Adrenal gland (tissue), 12 donors: ENCODE results near the gene PCDH10. TPM values are rescaled to one million over a fixed set of nuclear protein-coding genes. Genes with fewer than 3 reads are reported as not detected.

Experiments used
- DNase-seq, 7 donors: peaks; one replicate each; pipeline ENCODE4 v3.0.0-alpha.2; 2019 to 2020
- H3K27ac ChIP-seq, 5 donors: fragments of 200-600 bp; sonication (generic) in 4 of 5; 1 replicate in 3 of 5; 2 replicates in 2 of 5; pipeline versions ENCODE4 v1.5.1 to v1.8.0; 2016 to 2020; ENCODE audit warnings: mild to moderate bottlenecking in 1 of 5
- H3K27me3 ChIP-seq: fragments of 200-600 bp; 2 replicates; pipeline ENCODE4 v1.8.0; 2021
- H3K36me3 ChIP-seq, 2 donors: fragments of 200-600 bp; replicated peaks in 1 of 2; 1 replicate in 1 of 2; 2 replicates in 1 of 2; pipeline versions ENCODE4 v1.5.1 to v1.8.0; 2018 to 2022
- H3K4me1 ChIP-seq, 2 donors: fragments of 200-600 bp; replicated peaks in 1 of 2; 1 replicate in 1 of 2; 2 replicates in 1 of 2; pipeline versions ENCODE4 v1.5.1 to v1.8.0; 2018 to 2021
- H3K4me3 ChIP-seq, 4 donors: fragments of 200-600 bp; sonication (generic) in 3 of 4; one replicate each; pipeline ENCODE4 v1.5.1; 2016 to 2018
- H3K9me3 ChIP-seq, 3 donors: fragments of 200-600 bp; sonication (generic) in 1 of 3; replicated peaks in 1 of 3; 1 replicate in 2 of 3; 2 replicates in 1 of 3; pipeline versions ENCODE4 v1.5.1 to v1.8.0; 2016 to 2021
- CTCF ChIP-seq, 6 experiments: fragments of 450-650 bp in 4 of 6; fragments of 200-600 bp in 2 of 6; sonication (generic) in 1 of 6; IDR thresholded peaks; 1 replicate in 5 of 6; 2 replicates in 1 of 6; pipeline versions ENCODE4 v1.5.1 to v1.8.0; 2016 to 2021; ENCODE audit warnings: antibody characterized with exemption in 6 of 6, mild to moderate bottlenecking in 2 of 6, moderate library complexity in 1 of 6
- POLR2A ChIP-seq, 2 donors: fragments of 450-650 bp; IDR thresholded peaks; one replicate each; pipeline ENCODE4 v1.6.1; 2017; ENCODE audit warnings: antibody characterized with exemption in 2 of 2, mild to moderate bottlenecking in 2 of 2, moderate library complexity in 1 of 2
- WGBS, 4 donors: extraction: QIAGEN DNeasy Blood & Tissue Kit in 2 of 4; methylation state at CpG; one replicate each; pipeline versions ENCODE4 v1.1.5 to v1.1.7; 2013 to 2017; 5-methylcytosine and 5-hydroxymethylcytosine counted together
- intact Hi-C, 2 donors: fragments of 100-400 bp; cut with DNase I; formaldehyde crosslinking; loops; one replicate each; pipeline versions ENCODE4 v1.14.1 to v1.15.0; 2022 to 2023
- polyA plus RNA-seq, 3 donors: library from polyadenylated mRNA; stranded (reverse); fragments of 200-250 nt in 2 of 3; fragments of 350-450 nt in 1 of 3; fragmentation: Illumina TruSeq in 1 of 3; extraction: RNeasy Lipid Tissue Mini Kit (QIAGEN cat#74804) in 1 of 3; gene quantifications; one replicate each; pipeline ENCODE4 v1.2.3, GENCODE V29; 2013 to 2014
- total RNA-seq, 9 donors: library from RNA; depleted of rRNA in 4 of 9; stranded (reverse); fragments of >200 nt in 4 of 9; fragments of 120-200 nt in 1 of 9; fragmentation: NEBNext Ultra II Directional in 1 of 9; extraction: Animal tissue kit (Norgen Biotek cat#: 25700) in 1 of 9; gene quantifications; one replicate each; pipeline versions ENCODE4 v1.1.0 to v1.2.4, GENCODE V29; 2013 to 2023
- donor health status: healthy with polysubstance abuse.
- donor health status: Bipolar disorder and iron deficiency.
- donor health status: DM: yes; HTN: yes; CAD: no.
- donor health status: DM: no; HTN: no; CAD: no.
- donor health status: DM: no; HTN: no; CAD: no.
- donor health status: DM: yes; HTN: yes; CAD: no.

The PCDH10 gene
- total and polyA plus RNA-seq, 12 donors = 0.84 to 18.6 (median 6.5) TPM

DNA sequence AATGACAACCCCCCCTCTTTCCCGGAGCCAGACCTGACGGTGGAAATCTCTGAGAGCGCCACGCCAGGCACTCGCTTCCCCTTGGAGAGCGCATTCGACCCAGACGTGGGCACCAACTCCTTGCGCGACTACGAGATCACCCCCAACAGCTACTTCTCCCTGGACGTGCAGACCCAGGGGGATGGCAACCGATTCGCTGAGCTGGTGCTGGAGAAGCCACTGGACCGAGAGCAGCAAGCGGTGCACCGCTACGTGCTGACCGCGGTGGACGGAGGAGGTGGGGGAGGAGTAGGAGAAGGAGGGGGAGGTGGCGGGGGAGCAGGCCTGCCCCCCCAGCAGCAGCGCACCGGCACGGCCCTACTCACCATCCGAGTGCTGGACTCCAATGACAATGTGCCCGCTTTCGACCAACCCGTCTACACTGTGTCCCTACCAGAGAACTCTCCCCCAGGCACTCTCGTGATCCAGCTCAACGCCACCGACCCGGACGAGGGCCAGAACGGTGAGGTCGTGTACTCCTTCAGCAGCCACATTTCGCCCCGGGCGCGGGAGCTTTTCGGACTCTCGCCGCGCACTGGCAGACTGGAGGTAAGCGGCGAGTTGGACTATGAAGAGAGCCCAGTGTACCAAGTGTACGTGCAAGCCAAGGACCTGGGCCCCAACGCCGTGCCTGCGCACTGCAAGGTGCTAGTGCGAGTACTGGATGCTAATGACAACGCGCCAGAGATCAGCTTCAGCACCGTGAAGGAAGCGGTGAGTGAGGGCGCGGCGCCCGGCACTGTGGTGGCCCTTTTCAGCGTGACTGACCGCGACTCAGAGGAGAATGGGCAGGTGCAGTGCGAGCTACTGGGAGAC lies 1.6 kb downstream of the PCDH10 start:
- Histone ChIP-seq H3K27ac (peak overlapping the region in 1 of 5 donors; percentile 65), H3K4me3 (peak overlapping the region in 1 of 4 donors; percentile 55), H3K4me1 (peaks cover 0 to 20% of the 10 kb centered on the region in 2 donors), H3K9me3 (no peaks in the 10 kb centered on the region), H3K36me3 (no peaks in the 10 kb centered on the region), H3K27me3 (peaks cover 44% of the 10 kb centered on the region)
- no peak for TF ChIP-seq CTCF (IDR thresholded peaks at IDR 0.05)
- TF ChIP-seq POLR2A (IDR thresholded peaks at IDR 0.05) = no peak
- intact Hi-C loops = no loop called here
- DNase-seq = peak in 2 of 7 donors; percentile 21 to 71
- 0 to 3% (median 2%) methylated on average over 2 to 63 of the region's 63 CpGs for WGBS, 4 donors

- Histone ChIP-seq H3K4me3 (peak overlapping the region in 1 of 4 donors; percentile 55), H3K9me3 (no peaks in the 10 kb centered on the region), H3K36me3 (no peaks in the 10 kb centered on the region), H3K27me3 (peaks cover 44% of the 10 kb centered on the region), H3K27ac (peak overlapping the region in 1 of 5 donors; percentile 65), H3K4me1 (peaks cover 0 to 19% of the 10 kb centered on the region in 2 donors)
- intact Hi-C loops = no loop called here
- no peak for TF ChIP-seq CTCF (IDR thresholded peaks at IDR 0.05)
- TF ChIP-seq POLR2A (IDR thresholded peaks at IDR 0.05) = no peak
- 0 to 2% (median 0%) methylated on average over 5 to 31 of the region's 31 CpGs for WGBS, 4 donors
- DNase-seq = peak in 1 of 7 donors; percentile 66
Measured at GRCh38 chr4:133151341-133151690, 2.2 kb downstream of the PCDH10 start.

- 0 to 2% (median 1%) methylated on average over 6 to 62 of the region's 62 CpGs; no CpG with 5 or more reads in 1 of the 4 donors for WGBS, 4 donors
- Histone ChIP-seq H3K4me3 (peak overlapping the region in 1 of 4 donors; percentile 55), H3K27ac (peak overlapping the region in 2 of 5 donors; percentile 9 to 65), H3K27me3 (peaks cover 44% of the 10 kb centered on the region), H3K36me3 (no peaks in the 10 kb centered on the region), H3K9me3 (no peaks in the 10 kb centered on the region), H3K4me1 (peaks cover 0 to 14% of the 10 kb centered on the region in 2 donors)
- no peak for TF ChIP-seq POLR2A (IDR thresholded peaks at IDR 0.05)
- peak in 1 of 6 experiments; percentile 30 for TF ChIP-seq CTCF (IDR thresholded peaks at IDR 0.05)
- intact Hi-C loops = no loop called here
- DNase-seq = peak in 2 of 7 donors; percentile 30 to 74
Measured at GRCh38 chr4:133151691-133152329, 2.7 kb downstream of the PCDH10 start.

DNA sequence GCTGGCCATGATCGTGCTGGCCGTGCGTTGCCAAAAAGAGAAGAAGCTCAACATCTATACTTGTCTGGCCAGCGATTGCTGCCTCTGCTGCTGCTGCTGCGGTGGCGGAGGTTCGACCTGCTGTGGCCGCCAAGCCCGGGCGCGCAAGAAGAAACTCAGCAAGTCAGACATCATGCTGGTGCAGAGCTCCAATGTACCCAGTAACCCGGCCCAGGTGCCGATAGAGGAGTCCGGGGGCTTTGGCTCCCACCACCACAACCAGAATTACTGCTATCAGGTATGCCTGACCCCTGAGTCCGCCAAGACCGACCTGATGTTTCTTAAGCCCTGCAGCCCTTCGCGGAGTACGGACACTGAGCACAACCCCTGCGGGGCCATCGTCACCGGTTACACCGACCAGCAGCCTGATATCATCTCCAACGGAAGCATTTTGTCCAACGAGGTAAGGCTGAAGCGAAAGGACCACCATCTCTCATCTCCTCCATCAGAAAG lies 3.3 kb downstream of the PCDH10 start:
- H3K9me3 ChIP-seq = no peaks in the 10 kb centered on the region
- H3K27me3 ChIP-seq = peaks cover 44% of the 10 kb centered on the region
- no peak for TF ChIP-seq CTCF (IDR thresholded peaks at IDR 0.05)
- H3K27ac ChIP-seq = peak overlapping the region in 1 of 5 donors; percentile 65
- H3K4me3 ChIP-seq = peak overlapping the region in 1 of 4 donors; percentile 55
- H3K36me3 ChIP-seq = no peaks in the 10 kb centered on the region
- DNase-seq = peak in 1 of 7 donors; percentile 60
- WGBS, 4 donors = 2 to 5% (median 3%) methylated on average over 4 to 26 of the region's 26 CpGs
- peaks cover 0 to 12% of the 10 kb centered on the region in 2 donors for H3K4me1 ChIP-seq
- intact Hi-C loops = no loop called here
